ENCODE results near the gene AGAP1. TPM values are rescaled to one million over a fixed set of nuclear protein-coding genes. Genes with fewer than 3 reads are reported as not detected.
"Not testable (repeated sequence)": the region's sequence is repeated elsewhere in the genome, so short reads cannot be mapped to it uniquely, and the experiment has no call there.

AGAP1 gene
- total RNA-seq, 2 experiments from 2014 or later, result 2.2 TPM

GRCh38 chr2:236090826-236091225 is 597.0 kb downstream of the AGAP1 start:
- H3K36me3 Mint-ChIP-seq (ENCODE audit: low read depth); H3K27me3 Mint-ChIP-seq; DNase-seq; intact Hi-C loops (cut with DNase I, micrococcal nuclease); H3K4me3 Mint-ChIP-seq; H3K27ac Mint-ChIP-seq; CTCF ChIA-PET; H3K9me3 Mint-ChIP-seq (ENCODE audit: low read depth); ATAC-seq; POLR2A ChIA-PET; H3K4me1 Mint-ChIP-seq: not testable (repeated sequence)

GRCh38 chr2:236092714-236093113 is 598.9 kb downstream of the AGAP1 start:
- intact Hi-C loops (cut with DNase I, micrococcal nuclease), result no loop called here
- no peaks in the 10 kb centered on the region for H3K27me3 Mint-ChIP-seq
- ChIA-PET POLR2A (no interaction called here), CTCF (interaction anchor here (0.6 kb wide), 1 partner anchor 1467 kb away, joined by 3 read pairs; no protein-coding TSS in a partner anchor)
- DNase-seq, result no peak
- H3K36me3 Mint-ChIP-seq (ENCODE audit: low read depth), result no peaks in the 10 kb centered on the region
- H3K4me1 Mint-ChIP-seq, result no peaks in the 10 kb centered on the region
- no peaks in the 10 kb centered on the region for H3K9me3 Mint-ChIP-seq (ENCODE audit: low read depth)
- ATAC-seq, result no peak
- H3K27ac Mint-ChIP-seq, result no peak overlapping the region
- no peak overlapping the region for H3K4me3 Mint-ChIP-seq

GRCh38 chr2:236093134-236093533 is 599.3 kb downstream of the AGAP1 start:
- no peaks in the 10 kb centered on the region for H3K4me1 Mint-ChIP-seq
- intact Hi-C loops (cut with DNase I, micrococcal nuclease), result no loop called here

GRCh38 chr2:236095504-236095903 is 601.7 kb downstream of the AGAP1 start:
- CTCF ChIA-PET, result no interaction called here

More at GRCh38 chr2:236093134-236093533, 599.3 kb downstream of the AGAP1 start:
- ChIA-PET POLR2A (no interaction called here), CTCF (interaction anchor here (0.6 kb wide), 1 partner anchor 1468 kb away, joined by 3 read pairs; no protein-coding TSS in a partner anchor)
- DNase-seq (no peak), ATAC-seq (no peak)
- H3K27me3 Mint-ChIP-seq, result no peaks in the 10 kb centered on the region
- no peak overlapping the region for H3K4me3 Mint-ChIP-seq
- no peaks in the 10 kb centered on the region for H3K36me3 Mint-ChIP-seq (ENCODE audit: low read depth)
- no peaks in the 10 kb centered on the region for H3K9me3 Mint-ChIP-seq (ENCODE audit: low read depth)
- no peak overlapping the region for H3K27ac Mint-ChIP-seq

GRCh38 chr2:236101311-236101950 is 607.6 kb downstream of the AGAP1 start:
- ATAC-seq, result no peak
- intact Hi-C loops (cut with DNase I, micrococcal nuclease), result no loop called here
- H3K27ac Mint-ChIP-seq, result no peak overlapping the region

More at GRCh38 chr2:236095504-236095903, 601.7 kb downstream of the AGAP1 start:
- POLR2A ChIA-PET, result no interaction called here
- DNase-seq (no peak), ATAC-seq (no peak)
- Mint-ChIP-seq H3K4me1 (no peaks in the 10 kb centered on the region), H3K27me3 (no peaks in the 10 kb centered on the region), H3K27ac (no peak overlapping the region), H3K9me3 (ENCODE audit: low read depth) (no peaks in the 10 kb centered on the region), H3K36me3 (ENCODE audit: low read depth) (no peaks in the 10 kb centered on the region), H3K4me3 (no peak overlapping the region)
- intact Hi-C loops (cut with DNase I, micrococcal nuclease), result no loop called here

GRCh38 chr2:236102971-236103370 is 609.1 kb downstream of the AGAP1 start:
- CTCF ChIA-PET, result no interaction called here
- Mint-ChIP-seq H3K4me3 (no peak overlapping the region), H3K9me3 (ENCODE audit: low read depth) (no peaks in the 10 kb centered on the region), H3K4me1 (no peaks in the 10 kb centered on the region), H3K36me3 (ENCODE audit: low read depth) (no peaks in the 10 kb centered on the region), H3K27ac (no peak overlapping the region), H3K27me3 (peaks cover 4% of the 10 kb centered on the region)
- DNase-seq, result no peak
- intact Hi-C loops (cut with DNase I, micrococcal nuclease), result no loop called here
- POLR2A ChIA-PET, result no interaction called here
- ATAC-seq, result no peak

More at GRCh38 chr2:236101311-236101950, 607.6 kb downstream of the AGAP1 start:
- H3K4me3 Mint-ChIP-seq, result no peak overlapping the region
- CTCF ChIA-PET, result no interaction called here
- POLR2A ChIA-PET, result no interaction called here
- no peaks in the 10 kb centered on the region for H3K36me3 Mint-ChIP-seq (ENCODE audit: low read depth)
- no peaks in the 10 kb centered on the region for H3K4me1 Mint-ChIP-seq
- H3K27me3 Mint-ChIP-seq, result no peaks in the 10 kb centered on the region
- no peak for DNase-seq
- H3K9me3 Mint-ChIP-seq (ENCODE audit: low read depth), result no peaks in the 10 kb centered on the region

- no peak overlapping the region for H3K4me3 Mint-ChIP-seq
- peaks cover 12% of the 10 kb centered on the region for H3K27me3 Mint-ChIP-seq
- ATAC-seq, result no peak
- H3K36me3 Mint-ChIP-seq (ENCODE audit: low read depth), result no peaks in the 10 kb centered on the region
- CTCF ChIA-PET, result no interaction called here
- no peaks in the 10 kb centered on the region for H3K9me3 Mint-ChIP-seq (ENCODE audit: low read depth)
- POLR2A ChIA-PET, result no interaction called here
- no peak overlapping the region for H3K27ac Mint-ChIP-seq
- no peaks in the 10 kb centered on the region for H3K4me1 Mint-ChIP-seq
- intact Hi-C loops (cut with DNase I, micrococcal nuclease), result no loop called here
- no peak for DNase-seq
These were observed 610.1 kb downstream of the AGAP1 start for GRCh38 chr2:236103981-236104380.

GRCh38 chr2:236105955-236106607 is 612.2 kb downstream of the AGAP1 start:
- H3K4me1 Mint-ChIP-seq, result no peaks in the 10 kb centered on the region
- no peaks in the 10 kb centered on the region for H3K36me3 Mint-ChIP-seq (ENCODE audit: low read depth)
- no peak overlapping the region for H3K4me3 Mint-ChIP-seq
- POLR2A ChIA-PET, result no interaction called here
- H3K27ac Mint-ChIP-seq, result no peak overlapping the region
- H3K27me3 Mint-ChIP-seq, result peaks cover 14% of the 10 kb centered on the region
- DNase-seq (no peak), ATAC-seq (no peak)
- CTCF ChIA-PET, result no interaction called here
- H3K9me3 Mint-ChIP-seq (ENCODE audit: low read depth), result no peaks in the 10 kb centered on the region
- intact Hi-C loops (cut with DNase I, micrococcal nuclease), result no loop called here

- ChIA-PET CTCF (no interaction called here), POLR2A (no interaction called here)
- Mint-ChIP-seq H3K36me3 (ENCODE audit: low read depth) (no peaks in the 10 kb centered on the region), H3K4me3 (no peak overlapping the region), H3K27ac (no peak overlapping the region), H3K27me3 (peaks cover 14% of the 10 kb centered on the region), H3K9me3 (ENCODE audit: low read depth) (no peaks in the 10 kb centered on the region), H3K4me1 (no peaks in the 10 kb centered on the region)
- ATAC-seq (no peak), DNase-seq (no peak)
- intact Hi-C loops (cut with DNase I, micrococcal nuclease), result no loop called here
These were observed 612.9 kb downstream of the AGAP1 start for GRCh38 chr2:236106761-236107160.

GRCh38 chr2:236107536-236107935 is 613.7 kb downstream of the AGAP1 start:
- no peaks in the 10 kb centered on the region for H3K36me3 Mint-ChIP-seq (ENCODE audit: low read depth)
- DNase-seq (no peak), ATAC-seq (no peak)
- H3K9me3 Mint-ChIP-seq (ENCODE audit: low read depth), result no peaks in the 10 kb centered on the region
- H3K27ac Mint-ChIP-seq, result no peak overlapping the region
- H3K27me3 Mint-ChIP-seq, result peaks cover 14% of the 10 kb centered on the region
- CTCF ChIA-PET, result no interaction called here
- H3K4me3 Mint-ChIP-seq, result no peak overlapping the region
- intact Hi-C loops (cut with DNase I, micrococcal nuclease), result no loop called here
- POLR2A ChIA-PET, result no interaction called here
- no peaks in the 10 kb centered on the region for H3K4me1 Mint-ChIP-seq

GRCh38 chr2:236107942-236108625 is 614.2 kb downstream of the AGAP1 start:
- H3K9me3 Mint-ChIP-seq (ENCODE audit: low read depth), result no peaks in the 10 kb centered on the region
- ChIA-PET POLR2A (no interaction called here), CTCF (no interaction called here)
- H3K4me1 Mint-ChIP-seq, result no peaks in the 10 kb centered on the region
- peaks cover 14% of the 10 kb centered on the region for H3K27me3 Mint-ChIP-seq
- ATAC-seq (no peak), DNase-seq (no peak)
- H3K36me3 Mint-ChIP-seq (ENCODE audit: low read depth), result no peaks in the 10 kb centered on the region
- H3K4me3 Mint-ChIP-seq, result no peak overlapping the region
- H3K27ac Mint-ChIP-seq, result no peak overlapping the region
- intact Hi-C loops (cut with DNase I, micrococcal nuclease), result no loop called here

GRCh38 chr2:236109061-236109460 is 615.2 kb downstream of the AGAP1 start:
- Mint-ChIP-seq H3K4me3 (no peak overlapping the region), H3K9me3 (ENCODE audit: low read depth) (no peaks in the 10 kb centered on the region), H3K36me3 (ENCODE audit: low read depth) (no peaks in the 10 kb centered on the region), H3K27me3 (peaks cover 14% of the 10 kb centered on the region), H3K4me1 (no peaks in the 10 kb centered on the region), H3K27ac (no peak overlapping the region)
- CTCF ChIA-PET, result interaction anchor here (0.6 kb wide), 1 partner anchor 925 kb away, joined by 3 read pairs; no protein-coding TSS in a partner anchor
- no peak for DNase-seq
- POLR2A ChIA-PET, result no interaction called here
- no peak for ATAC-seq
- intact Hi-C loops (cut with DNase I, micrococcal nuclease), result no loop called here
